ENCODE results near the gene PLEK.

PLEK gene

GRCh38 chr2:68365087-68365486, at the start of gene PLEK:
PLEK (plus strand) TSS chr2:68365282; CDS start chr2:68365352, 70 bp downstream.
- intact Hi-C loops (cut with DNase I; ENCODE audit: low total_unique reads) = no loop called here
- DNase-seq = peak; percentile 65 to 77
- Histone ChIP-seq H3K9me3 (no peaks in the 10 kb centered on the region), H3K36me3 (no peaks in the 10 kb centered on the region), H3K4me1 (no peaks in the 10 kb centered on the region), H3K4me3 (peak within 1 kb of the TSS; percentile 30 to 31), H3K27ac (no peak within 1 kb of the TSS), H3K27me3 (no peaks in the 10 kb centered on the region)
- no peak for TF ChIP-seq CTCF (IDR thresholded peaks at IDR 0.05)

GRCh38 chr2:68316111-68316510, 49.0 kb upstream of the PLEK start:
- H3K27me3 ChIP-seq = no peaks in the 10 kb centered on the region
- intact Hi-C loops (cut with DNase I; ENCODE audit: low total_unique reads) = no loop called here
- TF ChIP-seq CTCF (IDR thresholded peaks at IDR 0.05) = no peak

GRCh38 chr2:68317971-68318913, 46.8 kb upstream of the PLEK start:
- peak overlapping the region; percentile 87 to 91 for H3K27ac ChIP-seq
- DNase-seq = peak; percentile 27 to 67
- intact Hi-C loops (cut with DNase I; ENCODE audit: low total_unique reads) = no loop called here
- H3K4me1 ChIP-seq = peaks cover 0 to 18% (median 9%) of the 10 kb centered on the region in 4 donors
- no peaks in the 10 kb centered on the region for H3K9me3 ChIP-seq
- H3K4me3 ChIP-seq = peak overlapping the region; percentile 80 to 98
- peaks cover 0 to 8% (median 4%) of the 10 kb centered on the region in 3 donors for H3K36me3 ChIP-seq
- TF ChIP-seq CTCF (IDR thresholded peaks at IDR 0.05) = no peak
- H3K27me3 ChIP-seq = no peaks in the 10 kb centered on the region

More at GRCh38 chr2:68316111-68316510, 49.0 kb upstream of the PLEK start:
- no peaks in the 10 kb centered on the region for H3K9me3 ChIP-seq
- no peak for DNase-seq
- H3K4me1 ChIP-seq = peaks cover 0 to 18% (median 9%) of the 10 kb centered on the region in 4 donors
- H3K36me3 ChIP-seq = peaks cover 0 to 8% (median 4%) of the 10 kb centered on the region in 3 donors
- H3K4me3 ChIP-seq = no peak overlapping the region
- no peak overlapping the region for H3K27ac ChIP-seq

- intact Hi-C loops (cut with DNase I; ENCODE audit: low total_unique reads) = no loop called here
- Histone ChIP-seq H3K4me3 (peak overlapping the region; percentile 80 to 98), H3K9me3 (no peaks in the 10 kb centered on the region), H3K36me3 (peaks cover 0 to 8% (median 4%) of the 10 kb centered on the region in 3 donors), H3K27me3 (no peaks in the 10 kb centered on the region), H3K4me1 (peaks cover 0 to 18% (median 9%) of the 10 kb centered on the region in 4 donors), H3K27ac (peak overlapping the region; percentile 87 to 91)
- DNase-seq = peak in 1 of 2 donors; percentile 43
- no peak for TF ChIP-seq CTCF (IDR thresholded peaks at IDR 0.05)
Observed at GRCh38 chr2:68318914-68319397, 46.1 kb upstream of the PLEK start.

- intact Hi-C loops (cut with DNase I; ENCODE audit: low total_unique reads) = no loop called here
- peaks cover 0 to 18% (median 9%) of the 10 kb centered on the region in 4 donors for H3K4me1 ChIP-seq
- TF ChIP-seq CTCF (IDR thresholded peaks at IDR 0.05) = no peak
- H3K9me3 ChIP-seq = no peaks in the 10 kb centered on the region
- no peaks in the 10 kb centered on the region for H3K27me3 ChIP-seq
- H3K27ac ChIP-seq = peak within 1 kb of the TSS; percentile 87 to 91
- peak within 1 kb of the TSS; percentile 80 to 98 for H3K4me3 ChIP-seq
- H3K36me3 ChIP-seq = peaks cover 0 to 4% (median 3%) of the 10 kb centered on the region in 3 donors
- peak; percentile 81 to 83 for DNase-seq
Observed at GRCh38 chr2:68319398-68320117, 45.5 kb upstream of the PLEK start, which contains the start of gene CNRIP1. CNRIP1 (minus strand) TSS chr2:68319949; CDS start chr2:68319400, 549 bp downstream.
